ENCODE measurements around the gene CEP112.
"Not testable (repeated sequence)": the region's sequence is repeated elsewhere in the genome, so short reads cannot be mapped to it uniquely, and the experiment has no call there.

- TF ChIP-seq, protein P1, sequence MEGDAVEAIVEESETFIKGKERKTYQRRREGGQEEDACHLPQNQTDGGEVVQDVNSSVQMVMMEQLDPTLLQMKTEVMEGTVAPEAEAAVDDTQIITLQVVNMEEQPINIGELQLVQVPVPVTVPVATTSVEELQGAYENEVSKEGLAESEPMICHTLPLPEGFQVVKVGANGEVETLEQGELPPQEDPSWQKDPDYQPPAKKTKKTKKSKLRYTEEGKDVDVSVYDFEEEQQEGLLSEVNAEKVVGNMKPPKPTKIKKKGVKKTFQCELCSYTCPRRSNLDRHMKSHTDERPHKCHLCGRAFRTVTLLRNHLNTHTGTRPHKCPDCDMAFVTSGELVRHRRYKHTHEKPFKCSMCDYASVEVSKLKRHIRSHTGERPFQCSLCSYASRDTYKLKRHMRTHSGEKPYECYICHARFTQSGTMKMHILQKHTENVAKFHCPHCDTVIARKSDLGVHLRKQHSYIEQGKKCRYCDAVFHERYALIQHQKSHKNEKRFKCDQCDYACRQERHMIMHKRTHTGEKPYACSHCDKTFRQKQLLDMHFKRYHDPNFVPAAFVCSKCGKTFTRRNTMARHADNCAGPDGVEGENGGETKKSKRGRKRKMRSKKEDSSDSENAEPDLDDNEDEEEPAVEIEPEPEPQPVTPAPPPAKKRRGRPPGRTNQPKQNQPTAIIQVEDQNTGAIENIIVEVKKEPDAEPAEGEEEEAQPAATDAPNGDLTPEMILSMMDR (IDR thresholded peaks at IDR 0.05; ENCODE audit: extremely low read depth in 1 of 2, insufficient read depth in 1 of 2, low read depth in 1 of 2, low read length in 2 of 2), result not testable (repeated sequence)
- not testable (repeated sequence) for TF ChIP-seq EZH2 (IDR thresholded peaks at IDR 0.05; ENCODE audit: borderline replicate concordance, low read depth, low read length, severe bottlenecking); JUN (IDR thresholded peaks at IDR 0.05; ENCODE audit: borderline replicate concordance, insufficient read depth, insufficient read length, low read depth); POLR2AphosphoS5 (IDR thresholded peaks at IDR 0.05; ENCODE audit: insufficient read depth, low read depth, low read length); POLR2A (IDR thresholded peaks at IDR 0.05; ENCODE audit: low read depth, low read length); MYC (IDR thresholded peaks at IDR 0.05; ENCODE audit: low read depth, low read length); GATA2 (IDR thresholded peaks at IDR 0.05; ENCODE audit: insufficient read depth, insufficient read length, low read depth, low read length); FOS (IDR thresholded peaks at IDR 0.05; ENCODE audit: borderline replicate concordance, insufficient read depth, low read length)
- TF ChIP-seq, protein P2, sequence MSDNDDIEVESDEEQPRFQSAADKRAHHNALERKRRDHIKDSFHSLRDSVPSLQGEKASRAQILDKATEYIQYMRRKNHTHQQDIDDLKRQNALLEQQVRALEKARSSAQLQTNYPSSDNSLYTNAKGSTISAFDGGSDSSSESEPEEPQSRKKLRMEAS (IDR thresholded peaks at IDR 0.05; ENCODE audit: insufficient read depth, insufficient read length), result not testable (repeated sequence)
These were observed 459.3 kb downstream of the CEP112 start for GRCh38 chr17:65732667-65733066.

All from endothelial cell of umbilical vein (primary cell).